GM12878 (cell line): Measurements from ENCODE around the gene IFITM5. TPM values are rescaled to one million over a fixed set of nuclear protein-coding genes. Genes with fewer than 3 reads are reported as not detected.
A peak's percentile ranks its signal among the peaks of the same experiment; 100 is the strongest.

Source experiments
- JUNB ChIP-seq: IDR thresholded peaks from 2 replicates; pipeline ENCODE4 v1.6.1; 2016; ENCODE audit warnings: antibody characterized with exemption, mild to moderate bottlenecking
- KDM1A ChIP-seq: fragments of 200-600 bp; sonication (generic); IDR thresholded peaks from 2 replicates; pipeline ENCODE4 v1.6.1; 2016; ENCODE audit warnings: borderline replicate concordance
- MTA2 ChIP-seq: fragments of 450-650 bp; IDR thresholded peaks from 2 replicates; pipeline ENCODE4 v1.6.1; 2016; ENCODE audit warnings: low read depth, mild to moderate bottlenecking, moderate library complexity
- MYB ChIP-seq: fragments of 150-350 bp; IDR thresholded peaks from 2 replicates; pipeline ENCODE4 v1.6.1; 2014; ENCODE audit warnings: mild to moderate bottlenecking, low read depth, low read length, borderline replicate concordance
- NFYA ChIP-seq: IDR thresholded peaks from 2 replicates; pipeline ENCODE4 v1.6.1; 2011; ENCODE audit warnings: low read depth, mild to moderate bottlenecking, low read length, improper control_type of control experiment, borderline replicate concordance
- PAX5 ChIP-seq: IDR thresholded peaks from 2 replicates; pipeline ENCODE4 v1.6.1; 2011; ENCODE audit warnings: low read depth, low read length, borderline replicate concordance
- TARDBP ChIP-seq: IDR thresholded peaks from 2 replicates; pipeline ENCODE4 v1.6.1; 2016; ENCODE audit warnings: borderline replicate concordance
- ZBED1 ChIP-seq: IDR thresholded peaks from 2 replicates; pipeline ENCODE4 v1.6.1; 2016; ENCODE audit warnings: borderline replicate concordance
- polyA plus RNA-seq, 11 experiments: library from polyadenylated mRNA; depleted of rRNA in 4 of 11; unstranded in 6 of 11; stranded (reverse) in 5 of 11; fragments of >200 nt; fragmentation: Nextera tagmentation in 4 of 11; fragmentation: Illumina TruSeq in 1 of 11; extraction: Ambion mirVana in 4 of 11; extraction: Trizol in 1 of 11; gene quantifications; 1 replicate in 1 of 11; 2 replicates in 10 of 11; pipeline versions ENCODE4 v1.2.1 to v1.2.3, GENCODE V29; 2011 to 2016; ENCODE audit warnings: inconsistent platforms in 2 of 11, missing spikeins in 2 of 11, low read depth in 1 of 11
- total RNA-seq, 4 experiments: library from RNA; depleted of rRNA in 3 of 4; stranded (reverse); fragments of >200 nt in 3 of 4; fragmentation: Illumina TruSeq in 1 of 4; extraction: Trizol in 1 of 4; gene quantifications; 2 replicates each; pipeline versions ENCODE4 v1.2.1 to v1.2.3, GENCODE V29; 2013 to 2021
- TF ChIP-seq, protein P1 (sequence below): IDR thresholded peaks from 2 replicates; pipeline ENCODE4 v1.6.1; 2012; ENCODE audit warnings: mild to moderate bottlenecking, low read depth, low read length
- TF ChIP-seq, protein P2 (sequence below): fragments of 450-650 bp; IDR thresholded peaks from 2 replicates; pipeline ENCODE4 v1.6.1; 2018; ENCODE audit warnings: mild to moderate bottlenecking, low read depth, moderate library complexity; ENCODE audit not compliant: partially characterized antibody
- TF ChIP-seq, protein P3 (sequence below): fragments of 450-650 bp; IDR thresholded peaks from 2 replicates; pipeline ENCODE4 v1.6.1; 2016; ENCODE audit warnings: mild to moderate bottlenecking, moderate library complexity, borderline replicate concordance
- TF ChIP-seq, protein P4 (sequence below): fragments of 450-650 bp; IDR thresholded peaks from 2 replicates; pipeline ENCODE4 v1.6.1; 2017; ENCODE audit warnings: low read depth, mild to moderate bottlenecking, moderate library complexity
- TF ChIP-seq, protein P5 (sequence below): fragments of 450-650 bp; formaldehyde crosslinking; IDR thresholded peaks from 2 replicates; pipeline ENCODE4 v1.5.0; 2022; ENCODE audit warnings: mild to moderate bottlenecking, missing genetic modification characterization

The IFITM5 gene
- total and polyA plus RNA-seq, 10 of the 15 experiments (the other 5 are each of a cell fraction or from before 2014, with no cell fraction given) = not detected

DNA sequence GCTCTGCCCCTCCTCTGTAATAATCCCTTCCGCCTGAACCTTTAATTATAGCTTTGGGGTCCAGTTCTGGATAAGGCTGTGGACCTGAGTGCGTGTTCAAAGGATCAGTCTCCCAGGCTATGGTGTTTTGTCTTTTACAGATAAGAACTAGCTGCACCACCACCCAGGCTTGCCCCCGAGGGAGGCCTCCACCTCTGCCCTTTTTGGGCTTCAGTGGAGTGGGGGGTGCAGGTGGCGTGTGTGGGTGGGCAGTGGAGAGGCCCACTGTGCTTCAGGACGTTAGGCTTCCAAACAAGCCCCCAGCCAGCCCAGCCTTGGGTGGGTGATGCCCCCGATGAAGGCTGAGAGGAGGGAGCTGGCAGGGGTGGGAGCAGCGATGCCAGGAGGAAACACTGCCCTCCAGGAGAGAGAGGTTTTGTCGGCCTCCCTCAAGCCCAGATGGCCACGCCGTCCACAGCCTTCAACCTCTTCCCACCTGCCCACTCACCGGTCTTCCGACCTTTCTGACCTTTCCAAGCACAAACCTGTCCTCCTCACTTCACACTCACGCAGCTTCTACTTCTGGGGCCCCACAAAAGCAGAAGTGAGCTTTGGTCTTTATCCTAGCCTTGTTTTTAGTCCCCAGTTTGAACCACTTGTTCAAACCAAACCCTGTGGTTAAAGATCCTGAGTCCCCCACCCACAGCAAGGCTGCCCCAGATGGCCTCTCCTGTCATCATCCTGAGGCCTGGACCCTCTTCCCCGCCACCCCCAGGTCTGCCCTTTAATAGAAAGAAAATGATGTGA, 42.2 kb downstream of the IFITM5 start (continued):
- no peak for TF ChIP-seq NFYA
- TF ChIP-seq, protein P1, sequence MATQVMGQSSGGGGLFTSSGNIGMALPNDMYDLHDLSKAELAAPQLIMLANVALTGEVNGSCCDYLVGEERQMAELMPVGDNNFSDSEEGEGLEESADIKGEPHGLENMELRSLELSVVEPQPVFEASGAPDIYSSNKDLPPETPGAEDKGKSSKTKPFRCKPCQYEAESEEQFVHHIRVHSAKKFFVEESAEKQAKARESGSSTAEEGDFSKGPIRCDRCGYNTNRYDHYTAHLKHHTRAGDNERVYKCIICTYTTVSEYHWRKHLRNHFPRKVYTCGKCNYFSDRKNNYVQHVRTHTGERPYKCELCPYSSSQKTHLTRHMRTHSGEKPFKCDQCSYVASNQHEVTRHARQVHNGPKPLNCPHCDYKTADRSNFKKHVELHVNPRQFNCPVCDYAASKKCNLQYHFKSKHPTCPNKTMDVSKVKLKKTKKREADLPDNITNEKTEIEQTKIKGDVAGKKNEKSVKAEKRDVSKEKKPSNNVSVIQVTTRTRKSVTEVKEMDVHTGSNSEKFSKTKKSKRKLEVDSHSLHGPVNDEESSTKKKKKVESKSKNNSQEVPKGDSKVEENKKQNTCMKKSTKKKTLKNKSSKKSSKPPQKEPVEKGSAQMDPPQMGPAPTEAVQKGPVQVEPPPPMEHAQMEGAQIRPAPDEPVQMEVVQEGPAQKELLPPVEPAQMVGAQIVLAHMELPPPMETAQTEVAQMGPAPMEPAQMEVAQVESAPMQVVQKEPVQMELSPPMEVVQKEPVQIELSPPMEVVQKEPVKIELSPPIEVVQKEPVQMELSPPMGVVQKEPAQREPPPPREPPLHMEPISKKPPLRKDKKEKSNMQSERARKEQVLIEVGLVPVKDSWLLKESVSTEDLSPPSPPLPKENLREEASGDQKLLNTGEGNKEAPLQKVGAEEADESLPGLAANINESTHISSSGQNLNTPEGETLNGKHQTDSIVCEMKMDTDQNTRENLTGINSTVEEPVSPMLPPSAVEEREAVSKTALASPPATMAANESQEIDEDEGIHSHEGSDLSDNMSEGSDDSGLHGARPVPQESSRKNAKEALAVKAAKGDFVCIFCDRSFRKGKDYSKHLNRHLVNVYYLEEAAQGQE = no peak
- TF ChIP-seq TARDBP = no peak
- no peak for TF ChIP-seq JUNB
- TF ChIP-seq, protein P2, sequence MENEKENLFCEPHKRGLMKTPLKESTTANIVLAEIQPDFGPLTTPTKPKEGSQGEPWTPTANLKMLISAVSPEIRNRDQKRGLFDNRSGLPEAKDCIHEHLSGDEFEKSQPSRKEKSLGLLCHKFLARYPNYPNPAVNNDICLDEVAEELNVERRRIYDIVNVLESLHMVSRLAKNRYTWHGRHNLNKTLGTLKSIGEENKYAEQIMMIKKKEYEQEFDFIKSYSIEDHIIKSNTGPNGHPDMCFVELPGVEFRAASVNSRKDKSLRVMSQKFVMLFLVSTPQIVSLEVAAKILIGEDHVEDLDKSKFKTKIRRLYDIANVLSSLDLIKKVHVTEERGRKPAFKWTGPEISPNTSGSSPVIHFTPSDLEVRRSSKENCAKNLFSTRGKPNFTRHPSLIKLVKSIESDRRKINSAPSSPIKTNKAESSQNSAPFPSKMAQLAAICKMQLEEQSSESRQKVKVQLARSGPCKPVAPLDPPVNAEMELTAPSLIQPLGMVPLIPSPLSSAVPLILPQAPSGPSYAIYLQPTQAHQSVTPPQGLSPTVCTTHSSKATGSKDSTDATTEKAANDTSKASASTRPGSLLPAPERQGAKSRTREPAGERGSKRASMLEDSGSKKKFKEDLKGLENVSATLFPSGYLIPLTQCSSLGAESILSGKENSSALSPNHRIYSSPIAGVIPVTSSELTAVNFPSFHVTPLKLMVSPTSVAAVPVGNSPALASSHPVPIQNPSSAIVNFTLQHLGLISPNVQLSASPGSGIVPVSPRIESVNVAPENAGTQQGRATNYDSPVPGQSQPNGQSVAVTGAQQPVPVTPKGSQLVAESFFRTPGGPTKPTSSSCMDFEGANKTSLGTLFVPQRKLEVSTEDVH = no peak
- TF ChIP-seq, protein P3, sequence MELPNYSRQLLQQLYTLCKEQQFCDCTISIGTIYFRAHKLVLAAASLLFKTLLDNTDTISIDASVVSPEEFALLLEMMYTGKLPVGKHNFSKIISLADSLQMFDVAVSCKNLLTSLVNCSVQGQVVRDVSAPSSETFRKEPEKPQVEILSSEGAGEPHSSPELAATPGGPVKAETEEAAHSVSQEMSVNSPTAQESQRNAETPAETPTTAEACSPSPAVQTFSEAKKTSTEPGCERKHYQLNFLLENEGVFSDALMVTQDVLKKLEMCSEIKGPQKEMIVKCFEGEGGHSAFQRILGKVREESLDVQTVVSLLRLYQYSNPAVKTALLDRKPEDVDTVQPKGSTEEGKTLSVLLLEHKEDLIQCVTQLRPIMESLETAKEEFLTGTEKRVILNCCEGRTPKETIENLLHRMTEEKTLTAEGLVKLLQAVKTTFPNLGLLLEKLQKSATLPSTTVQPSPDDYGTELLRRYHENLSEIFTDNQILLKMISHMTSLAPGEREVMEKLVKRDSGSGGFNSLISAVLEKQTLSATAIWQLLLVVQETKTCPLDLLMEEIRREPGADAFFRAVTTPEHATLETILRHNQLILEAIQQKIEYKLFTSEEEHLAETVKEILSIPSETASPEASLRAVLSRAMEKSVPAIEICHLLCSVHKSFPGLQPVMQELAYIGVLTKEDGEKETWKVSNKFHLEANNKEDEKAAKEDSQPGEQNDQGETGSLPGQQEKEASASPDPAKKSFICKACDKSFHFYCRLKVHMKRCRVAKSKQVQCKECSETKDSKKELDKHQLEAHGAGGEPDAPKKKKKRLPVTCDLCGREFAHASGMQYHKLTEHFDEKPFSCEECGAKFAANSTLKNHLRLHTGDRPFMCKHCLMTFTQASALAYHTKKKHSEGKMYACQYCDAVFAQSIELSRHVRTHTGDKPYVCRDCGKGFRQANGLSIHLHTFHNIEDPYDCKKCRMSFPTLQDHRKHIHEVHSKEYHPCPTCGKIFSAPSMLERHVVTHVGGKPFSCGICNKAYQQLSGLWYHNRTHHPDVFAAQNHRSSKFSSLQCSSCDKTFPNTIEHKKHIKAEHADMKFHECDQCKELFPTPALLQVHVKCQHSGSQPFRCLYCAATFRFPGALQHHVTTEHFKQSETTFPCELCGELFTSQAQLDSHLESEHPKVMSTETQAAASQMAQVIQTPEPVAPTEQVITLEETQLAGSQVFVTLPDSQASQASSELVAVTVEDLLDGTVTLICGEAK = no peak
- TF ChIP-seq MTA2 = peak; percentile 66
- TF ChIP-seq ZBED1 = no peak
- TF ChIP-seq PAX5 = peak; percentile 34; the same call in 1 of the 2 replicates
- no peak for TF ChIP-seq KDM1A
- TF ChIP-seq MYB = no peak
- TF ChIP-seq, protein P4, sequence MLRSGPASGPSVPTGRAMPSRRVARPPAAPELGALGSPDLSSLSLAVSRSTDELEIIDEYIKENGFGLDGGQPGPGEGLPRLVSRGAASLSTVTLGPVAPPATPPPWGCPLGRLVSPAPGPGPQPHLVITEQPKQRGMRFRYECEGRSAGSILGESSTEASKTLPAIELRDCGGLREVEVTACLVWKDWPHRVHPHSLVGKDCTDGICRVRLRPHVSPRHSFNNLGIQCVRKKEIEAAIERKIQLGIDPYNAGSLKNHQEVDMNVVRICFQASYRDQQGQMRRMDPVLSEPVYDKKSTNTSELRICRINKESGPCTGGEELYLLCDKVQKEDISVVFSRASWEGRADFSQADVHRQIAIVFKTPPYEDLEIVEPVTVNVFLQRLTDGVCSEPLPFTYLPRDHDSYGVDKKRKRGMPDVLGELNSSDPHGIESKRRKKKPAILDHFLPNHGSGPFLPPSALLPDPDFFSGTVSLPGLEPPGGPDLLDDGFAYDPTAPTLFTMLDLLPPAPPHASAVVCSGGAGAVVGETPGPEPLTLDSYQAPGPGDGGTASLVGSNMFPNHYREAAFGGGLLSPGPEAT = peak; percentile 71
- TF ChIP-seq, protein P5, sequence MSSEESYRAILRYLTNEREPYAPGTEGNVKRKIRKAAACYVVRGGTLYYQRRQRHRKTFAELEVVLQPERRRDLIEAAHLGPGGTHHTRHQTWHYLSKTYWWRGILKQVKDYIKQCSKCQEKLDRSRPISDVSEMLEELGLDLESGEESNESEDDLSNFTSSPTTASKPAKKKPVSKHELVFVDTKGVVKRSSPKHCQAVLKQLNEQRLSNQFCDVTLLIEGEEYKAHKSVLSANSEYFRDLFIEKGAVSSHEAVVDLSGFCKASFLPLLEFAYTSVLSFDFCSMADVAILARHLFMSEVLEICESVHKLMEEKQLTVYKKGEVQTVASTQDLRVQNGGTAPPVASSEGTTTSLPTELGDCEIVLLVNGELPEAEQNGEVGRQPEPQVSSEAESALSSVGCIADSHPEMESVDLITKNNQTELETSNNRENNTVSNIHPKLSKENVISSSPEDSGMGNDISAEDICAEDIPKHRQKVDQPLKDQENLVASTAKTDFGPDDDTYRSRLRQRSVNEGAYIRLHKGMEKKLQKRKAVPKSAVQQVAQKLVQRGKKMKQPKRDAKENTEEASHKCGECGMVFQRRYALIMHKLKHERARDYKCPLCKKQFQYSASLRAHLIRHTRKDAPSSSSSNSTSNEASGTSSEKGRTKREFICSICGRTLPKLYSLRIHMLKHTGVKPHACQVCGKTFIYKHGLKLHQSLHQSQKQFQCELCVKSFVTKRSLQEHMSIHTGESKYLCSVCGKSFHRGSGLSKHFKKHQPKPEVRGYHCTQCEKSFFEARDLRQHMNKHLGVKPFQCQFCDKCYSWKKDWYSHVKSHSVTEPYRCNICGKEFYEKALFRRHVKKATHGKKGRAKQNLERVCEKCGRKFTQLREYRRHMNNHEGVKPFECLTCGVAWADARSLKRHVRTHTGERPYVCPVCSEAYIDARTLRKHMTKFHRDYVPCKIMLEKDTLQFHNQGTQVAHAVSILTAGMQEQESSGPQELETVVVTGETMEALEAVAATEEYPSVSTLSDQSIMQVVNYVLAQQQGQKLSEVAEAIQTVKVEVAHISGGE (CRISPR knock-in tag) = no peak
